Activated T-cell treated with anti-CD3 and anti-CD28 coated beads, Interleukin-2, amount 50 U/mL, for 72 hours (primary cell): ENCODE results near the gene CROT. TPM values are rescaled to one million over a fixed set of nuclear protein-coding genes. Genes with fewer than 3 reads are reported as not detected.

Experiments used
- ATAC-seq, 2 donors: fragments of 150-1000 bp; cut with Tn5 transposase; replicated peaks in 1 of 2; 2 replicates each; pipeline ENCODE4 v1.10.0; 2021; ENCODE audit warnings: moderate library complexity in 2 of 2, mild to moderate bottlenecking in 1 of 2
- DNase-seq, 2 donors: peaks; one replicate each; pipeline ENCODE4 v3.0.0; 2021 to 2022; ENCODE audit warnings: mixed read lengths in 1 of 2
- H3K27ac Mint-ChIP-seq: one replicate; pipeline ENCODE4 v1.8.0; 2022; ENCODE audit warnings: mild to moderate bottlenecking, moderate library complexity, mixed read lengths
- H3K27me3 Mint-ChIP-seq: one replicate; pipeline ENCODE4 v1.8.0; 2022; ENCODE audit warnings: low read depth, mixed read lengths
- H3K36me3 Mint-ChIP-seq, 2 donors: one replicate each; pipeline ENCODE4 v1.8.0; 2022; ENCODE audit warnings: mixed read lengths in 2 of 2, mild to moderate bottlenecking in 1 of 2; ENCODE audit not compliant: insufficient read depth in 2 of 2
- H3K4me1 Mint-ChIP-seq: one replicate; pipeline ENCODE4 v1.8.0; 2022; ENCODE audit warnings: low read depth, mixed read lengths
- H3K4me3 Mint-ChIP-seq, 2 donors: one replicate each; pipeline ENCODE4 v1.8.0; 2022; ENCODE audit warnings: mild to moderate bottlenecking in 2 of 2, mixed read lengths in 2 of 2, moderate library complexity in 2 of 2
- H3K9me3 Mint-ChIP-seq, 2 donors: one replicate each; pipeline ENCODE4 v1.8.0; 2022; ENCODE audit warnings: mixed read lengths in 2 of 2
- total RNA-seq, 2 donors: library from RNA; stranded (reverse); gene quantifications; one replicate each; pipeline ENCODE4 v1.2.3, GENCODE V29; 2022

CROT gene
- total RNA-seq, 2 donors from 2014 or later: 9.6 to 12.6 TPM

GRCh38 chr7:87447116-87447635, 101.7 kb downstream of the CROT start:
- no peaks in the 10 kb centered on the region for H3K36me3 Mint-ChIP-seq
- no peaks in the 10 kb centered on the region for H3K4me1 Mint-ChIP-seq
- no peaks in the 10 kb centered on the region for H3K9me3 Mint-ChIP-seq
- no peak overlapping the region for H3K4me3 Mint-ChIP-seq
- no peak overlapping the region for H3K27ac Mint-ChIP-seq
- peaks cover 21% of the 10 kb centered on the region for H3K27me3 Mint-ChIP-seq
- ATAC-seq (no peak), DNase-seq (no peak)

GRCh38 chr7:87448388-87448787, 102.9 kb downstream of the CROT start:
- Mint-ChIP-seq H3K4me3 (no peak overlapping the region), H3K27ac (no peak overlapping the region), H3K36me3 (no peaks in the 10 kb centered on the region), H3K9me3 (no peaks in the 10 kb centered on the region), H3K27me3 (peaks cover 13% of the 10 kb centered on the region), H3K4me1 (no peaks in the 10 kb centered on the region)
- DNase-seq: no peak
- ATAC-seq: no peak

Other genes starting within 250 kb of the CROT start
- 100 to 1,000 TPM in 1 of 2 donors, 10 to 100 TPM in 1; 90.0 to 103 TPM for gene DMTF1, start 193.2 kb upstream of the CROT start, total RNA-seq
- 10 to 100 TPM; 58.6 to 65.6 TPM for gene TMEM243, start 125.9 kb upstream of the CROT start, total RNA-seq
- gene ABCB4, start 130.0 kb downstream of the CROT start, total RNA-seq: under 1 TPM; 0.07 to 0.69 TPM